HepG2 (cell line): ENCODE data around the gene HDAC3. TPM values are rescaled to one million over a fixed set of nuclear protein-coding genes. Genes with fewer than 3 reads are reported as not detected.

Experiments used
- ARNTL ChIP-seq: sonication (generic); formaldehyde crosslinking; IDR thresholded peaks from 2 replicates; pipeline ENCODE4 v1.4.0; 2020; ENCODE audit warnings: mild to moderate bottlenecking, missing genetic modification reagents
- KLF16 ChIP-seq, 2 experiments: sonication (generic) in 1 of 2; formaldehyde crosslinking in 1 of 2; IDR thresholded peaks; 2 replicates each; pipeline versions ENCODE4 v1.6.1 to v1.8.0; 2016 to 2023; ENCODE audit warnings: missing genetic modification reagents in 2 of 2, missing compliant biosample characterization in 1 of 2
- SATB2 ChIP-seq: sonication (generic); formaldehyde crosslinking; IDR thresholded peaks from 2 replicates; pipeline ENCODE4 v1.5.0; 2020; ENCODE audit warnings: missing genetic modification reagents
- SOX6 ChIP-seq, 2 experiments: fragments of 450-650 bp in 1 of 2; sonication (generic) in 1 of 2; formaldehyde crosslinking in 1 of 2; IDR thresholded peaks; 2 replicates each; pipeline versions ENCODE4 v1.4.0 to v1.6.1; 2017 to 2020; ENCODE audit warnings: antibody characterized with exemption in 1 of 2, mild to moderate bottlenecking in 1 of 2, missing genetic modification reagents in 1 of 2
- TOPORS ChIP-seq: sonication (generic); formaldehyde crosslinking; IDR thresholded peaks from 2 replicates; pipeline ENCODE4 v1.8.0; 2023; ENCODE audit warnings: mild to moderate bottlenecking, missing genetic modification reagents
- ZEB1 ChIP-seq: IDR thresholded peaks from 2 replicates; pipeline ENCODE4 v1.6.1; 2012; ENCODE audit warnings: mild to moderate bottlenecking, low read depth, inconsistent platforms; ENCODE audit not compliant: insufficient replicate concordance
- ZNF101 ChIP-seq: sonication (generic); formaldehyde crosslinking; IDR thresholded peaks from 2 replicates; pipeline ENCODE4 v1.4.0; 2020; ENCODE audit warnings: mild to moderate bottlenecking, low read depth, missing genetic modification reagents, borderline replicate concordance
- ZNF124 ChIP-seq: sonication (generic); formaldehyde crosslinking; IDR thresholded peaks from 2 replicates; pipeline ENCODE4 v1.4.0; 2020; ENCODE audit warnings: missing genetic modification reagents
- ZNF253 ChIP-seq: sonication (generic); formaldehyde crosslinking; IDR thresholded peaks from 2 replicates; pipeline ENCODE4 v1.8.0; 2022; ENCODE audit warnings: mild to moderate bottlenecking, missing genetic modification reagents, borderline replicate concordance
- ZNF326 ChIP-seq: sonication (generic); formaldehyde crosslinking; IDR thresholded peaks from 2 replicates; pipeline ENCODE4 v1.4.0; 2020; ENCODE audit warnings: missing genetic modification reagents, borderline replicate concordance
- ZNF891 ChIP-seq: sonication (generic); formaldehyde crosslinking; IDR thresholded peaks from 2 replicates; pipeline ENCODE4 v1.5.0; 2020; ENCODE audit warnings: mild to moderate bottlenecking, missing genetic modification reagents
- ZSCAN12 ChIP-seq: sonication (generic); formaldehyde crosslinking; IDR thresholded peaks from 2 replicates; pipeline ENCODE4 v1.9.0; 2021; ENCODE audit warnings: mild to moderate bottlenecking, missing genetic modification reagents
- polyA plus RNA-seq, 8 experiments: library from polyadenylated mRNA; depleted of rRNA in 3 of 8; stranded (reverse) in 7 of 8; unstranded in 1 of 8; fragments of >200 nt; fragmentation: Illumina TruSeq in 4 of 8; extraction: Trizol in 4 of 8; gene quantifications; 2 replicates each; pipeline versions ENCODE4 v1.2.1 to v1.2.3, GENCODE V29; 2011 to 2016; ENCODE audit warnings: low read depth in 4 of 8, missing spikeins in 1 of 8, mixed read lengths in 1 of 8; ENCODE audit not compliant: insufficient read depth in 1 of 8
- total RNA-seq, 5 experiments: library from RNA; depleted of rRNA; stranded (reverse); fragments of >200 nt; fragmentation: Illumina TruSeq; extraction: Trizol; gene quantifications; 2 replicates each; pipeline ENCODE4 v1.2.3, GENCODE V29; 2016; ENCODE audit warnings: low read depth in 1 of 5
- TF ChIP-seq, protein P1 (sequence below): sonication (generic); formaldehyde crosslinking; IDR thresholded peaks from one replicate; pipeline ENCODE4 v1.5.1; 2020; ENCODE audit warnings: mild to moderate bottlenecking, missing genetic modification reagents; ENCODE audit errors: not compliant biosample characterization
- TF ChIP-seq, protein P2 (sequence below): sonication (generic); formaldehyde crosslinking; conservative IDR thresholded peaks from 2 replicates; pipeline ENCODE4 v1.8.0; 2022; ENCODE audit warnings: low read depth, missing genetic modification reagents
- TF ChIP-seq, protein P3 (sequence below): sonication (generic); formaldehyde crosslinking; IDR thresholded peaks from 2 replicates; pipeline ENCODE4 v1.5.1; 2020; ENCODE audit warnings: mild to moderate bottlenecking, missing genetic modification reagents, borderline replicate concordance

The HDAC3 gene
- total and polyA plus RNA-seq, 2 of the 13 experiments (the other 11 are each of a cell fraction or from before 2014, with no cell fraction given), result 84.0 to 94.1 TPM

DNA sequence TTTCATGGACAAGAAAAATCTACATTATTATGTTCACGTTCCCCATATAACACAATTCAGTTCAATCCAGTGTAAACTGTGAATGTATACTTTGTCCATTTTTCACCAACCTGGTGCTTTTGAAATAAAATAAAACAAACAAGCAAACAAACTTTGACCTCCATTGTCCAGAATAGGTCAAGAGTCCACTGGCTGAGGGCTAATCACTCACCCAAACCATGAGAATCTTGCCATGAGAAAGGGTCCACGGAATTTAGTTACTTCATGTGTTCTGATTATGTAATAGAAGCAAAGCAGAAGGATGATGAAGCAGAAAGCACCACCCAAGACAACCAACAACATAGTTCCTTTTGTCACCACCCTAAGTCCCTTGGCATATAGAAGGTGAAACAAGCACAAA, 46.5 kb downstream of the HDAC3 start (continued):
- TF ChIP-seq, protein P1, sequence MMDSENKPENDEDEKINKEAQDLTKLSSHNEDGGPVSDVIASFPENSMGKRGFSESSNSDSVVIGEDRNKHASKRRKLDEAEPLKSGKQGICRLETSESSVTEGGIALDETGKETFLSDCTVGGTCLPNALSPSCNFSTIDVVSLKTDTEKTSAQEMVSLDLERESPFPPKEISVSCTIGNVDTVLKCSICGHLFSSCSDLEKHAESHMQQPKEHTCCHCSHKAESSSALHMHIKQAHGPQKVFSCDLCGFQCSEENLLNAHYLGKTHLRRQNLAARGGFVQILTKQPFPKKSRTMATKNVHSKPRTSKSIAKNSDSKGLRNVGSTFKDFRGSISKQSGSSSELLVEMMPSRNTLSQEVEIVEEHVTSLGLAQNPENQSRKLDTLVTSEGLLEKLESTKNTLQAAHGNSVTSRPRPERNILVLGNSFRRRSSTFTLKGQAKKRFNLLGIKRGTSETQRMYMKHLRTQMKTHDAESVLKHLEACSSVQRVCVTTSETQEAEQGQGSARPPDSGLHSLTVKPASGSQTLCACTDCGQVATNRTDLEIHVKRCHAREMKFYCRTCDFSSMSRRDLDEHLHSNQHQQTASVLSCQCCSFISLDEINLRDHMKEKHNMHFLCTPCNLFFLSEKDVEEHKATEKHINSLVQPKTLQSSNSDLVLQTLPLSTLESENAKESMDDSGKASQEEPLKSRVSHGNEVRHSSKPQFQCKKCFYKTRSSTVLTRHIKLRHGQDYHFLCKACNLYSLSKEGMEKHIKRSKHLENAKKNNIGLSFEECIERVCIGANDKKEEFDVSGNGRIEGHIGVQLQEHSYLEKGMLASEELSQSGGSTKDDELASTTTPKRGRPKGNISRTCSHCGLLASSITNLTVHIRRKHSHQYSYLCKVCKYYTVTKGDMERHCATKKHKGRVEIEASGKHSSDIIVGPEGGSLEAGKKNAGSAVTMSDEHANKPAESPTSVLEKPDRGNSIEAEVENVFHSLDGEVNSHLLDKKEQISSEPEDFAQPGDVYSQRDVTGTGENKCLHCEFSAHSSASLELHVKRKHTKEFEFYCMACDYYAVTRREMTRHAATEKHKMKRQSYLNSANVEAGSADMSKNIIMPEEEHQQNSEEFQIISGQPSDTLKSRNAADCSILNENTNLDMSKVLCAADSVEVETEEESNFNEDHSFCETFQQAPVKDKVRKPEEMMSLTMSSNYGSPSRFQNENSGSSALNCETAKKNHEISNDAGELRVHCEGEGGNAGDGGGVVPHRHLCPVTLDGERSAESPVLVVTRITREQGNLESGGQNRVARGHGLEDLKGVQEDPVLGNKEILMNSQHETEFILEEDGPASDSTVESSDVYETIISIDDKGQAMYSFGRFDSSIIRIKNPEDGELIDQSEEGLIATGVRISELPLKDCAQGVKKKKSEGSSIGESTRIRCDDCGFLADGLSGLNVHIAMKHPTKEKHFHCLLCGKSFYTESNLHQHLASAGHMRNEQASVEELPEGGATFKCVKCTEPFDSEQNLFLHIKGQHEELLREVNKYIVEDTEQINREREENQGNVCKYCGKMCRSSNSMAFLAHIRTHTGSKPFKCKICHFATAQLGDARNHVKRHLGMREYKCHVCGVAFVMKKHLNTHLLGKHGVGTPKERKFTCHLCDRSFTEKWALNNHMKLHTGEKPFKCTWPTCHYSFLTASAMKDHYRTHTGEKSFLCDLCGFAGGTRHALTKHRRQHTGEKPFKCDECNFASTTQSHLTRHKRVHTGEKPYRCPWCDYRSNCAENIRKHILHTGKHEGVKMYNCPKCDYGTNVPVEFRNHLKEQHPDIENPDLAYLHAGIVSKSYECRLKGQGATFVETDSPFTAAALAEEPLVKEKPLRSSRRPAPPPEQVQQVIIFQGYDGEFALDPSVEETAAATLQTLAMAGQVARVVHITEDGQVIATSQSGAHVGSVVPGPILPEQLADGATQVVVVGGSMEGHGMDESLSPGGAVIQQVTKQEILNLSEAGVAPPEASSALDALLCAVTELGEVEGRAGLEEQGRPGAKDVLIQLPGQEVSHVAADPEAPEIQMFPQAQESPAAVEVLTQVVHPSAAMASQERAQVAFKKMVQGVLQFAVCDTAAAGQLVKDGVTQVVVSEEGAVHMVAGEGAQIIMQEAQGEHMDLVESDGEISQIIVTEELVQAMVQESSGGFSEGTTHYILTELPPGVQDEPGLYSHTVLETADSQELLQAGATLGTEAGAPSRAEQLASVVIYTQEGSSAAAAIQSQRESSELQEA, result no peak
- TF ChIP-seq ZNF253 (CRISPR knock-in tag) (no peak), ZNF124 (CRISPR knock-in tag) (no peak), SOX6 (IDR thresholded peaks at IDR 0.05) (no peak), SOX6 (CRISPR knock-in tag; IDR thresholded peaks at IDR 0.05) (peak; percentile 98), ZNF326 (CRISPR knock-in tag) (no peak), ZNF891 (CRISPR knock-in tag) (no peak), ZSCAN12 (CRISPR knock-in tag) (no peak), KLF16 (CRISPR knock-in tag; IDR thresholded peaks at IDR 0.05) (no peak; a peak in 1 of 4 replicates), SATB2 (CRISPR knock-in tag) (no peak), TOPORS (CRISPR knock-in tag) (no peak), ZNF101 (CRISPR knock-in tag) (no peak), ZEB1 (no peak), ARNTL (CRISPR knock-in tag) (no peak)
- TF ChIP-seq, protein P2, sequence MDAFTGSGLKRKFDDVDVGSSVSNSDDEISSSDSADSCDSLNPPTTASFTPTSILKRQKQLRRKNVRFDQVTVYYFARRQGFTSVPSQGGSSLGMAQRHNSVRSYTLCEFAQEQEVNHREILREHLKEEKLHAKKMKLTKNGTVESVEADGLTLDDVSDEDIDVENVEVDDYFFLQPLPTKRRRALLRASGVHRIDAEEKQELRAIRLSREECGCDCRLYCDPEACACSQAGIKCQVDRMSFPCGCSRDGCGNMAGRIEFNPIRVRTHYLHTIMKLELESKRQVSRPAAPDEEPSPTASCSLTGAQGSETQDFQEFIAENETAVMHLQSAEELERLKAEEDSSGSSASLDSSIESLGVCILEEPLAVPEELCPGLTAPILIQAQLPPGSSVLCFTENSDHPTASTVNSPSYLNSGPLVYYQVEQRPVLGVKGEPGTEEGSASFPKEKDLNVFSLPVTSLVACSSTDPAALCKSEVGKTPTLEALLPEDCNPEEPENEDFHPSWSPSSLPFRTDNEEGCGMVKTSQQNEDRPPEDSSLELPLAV (CRISPR knock-in tag), result no peak
- TF ChIP-seq, protein P3, sequence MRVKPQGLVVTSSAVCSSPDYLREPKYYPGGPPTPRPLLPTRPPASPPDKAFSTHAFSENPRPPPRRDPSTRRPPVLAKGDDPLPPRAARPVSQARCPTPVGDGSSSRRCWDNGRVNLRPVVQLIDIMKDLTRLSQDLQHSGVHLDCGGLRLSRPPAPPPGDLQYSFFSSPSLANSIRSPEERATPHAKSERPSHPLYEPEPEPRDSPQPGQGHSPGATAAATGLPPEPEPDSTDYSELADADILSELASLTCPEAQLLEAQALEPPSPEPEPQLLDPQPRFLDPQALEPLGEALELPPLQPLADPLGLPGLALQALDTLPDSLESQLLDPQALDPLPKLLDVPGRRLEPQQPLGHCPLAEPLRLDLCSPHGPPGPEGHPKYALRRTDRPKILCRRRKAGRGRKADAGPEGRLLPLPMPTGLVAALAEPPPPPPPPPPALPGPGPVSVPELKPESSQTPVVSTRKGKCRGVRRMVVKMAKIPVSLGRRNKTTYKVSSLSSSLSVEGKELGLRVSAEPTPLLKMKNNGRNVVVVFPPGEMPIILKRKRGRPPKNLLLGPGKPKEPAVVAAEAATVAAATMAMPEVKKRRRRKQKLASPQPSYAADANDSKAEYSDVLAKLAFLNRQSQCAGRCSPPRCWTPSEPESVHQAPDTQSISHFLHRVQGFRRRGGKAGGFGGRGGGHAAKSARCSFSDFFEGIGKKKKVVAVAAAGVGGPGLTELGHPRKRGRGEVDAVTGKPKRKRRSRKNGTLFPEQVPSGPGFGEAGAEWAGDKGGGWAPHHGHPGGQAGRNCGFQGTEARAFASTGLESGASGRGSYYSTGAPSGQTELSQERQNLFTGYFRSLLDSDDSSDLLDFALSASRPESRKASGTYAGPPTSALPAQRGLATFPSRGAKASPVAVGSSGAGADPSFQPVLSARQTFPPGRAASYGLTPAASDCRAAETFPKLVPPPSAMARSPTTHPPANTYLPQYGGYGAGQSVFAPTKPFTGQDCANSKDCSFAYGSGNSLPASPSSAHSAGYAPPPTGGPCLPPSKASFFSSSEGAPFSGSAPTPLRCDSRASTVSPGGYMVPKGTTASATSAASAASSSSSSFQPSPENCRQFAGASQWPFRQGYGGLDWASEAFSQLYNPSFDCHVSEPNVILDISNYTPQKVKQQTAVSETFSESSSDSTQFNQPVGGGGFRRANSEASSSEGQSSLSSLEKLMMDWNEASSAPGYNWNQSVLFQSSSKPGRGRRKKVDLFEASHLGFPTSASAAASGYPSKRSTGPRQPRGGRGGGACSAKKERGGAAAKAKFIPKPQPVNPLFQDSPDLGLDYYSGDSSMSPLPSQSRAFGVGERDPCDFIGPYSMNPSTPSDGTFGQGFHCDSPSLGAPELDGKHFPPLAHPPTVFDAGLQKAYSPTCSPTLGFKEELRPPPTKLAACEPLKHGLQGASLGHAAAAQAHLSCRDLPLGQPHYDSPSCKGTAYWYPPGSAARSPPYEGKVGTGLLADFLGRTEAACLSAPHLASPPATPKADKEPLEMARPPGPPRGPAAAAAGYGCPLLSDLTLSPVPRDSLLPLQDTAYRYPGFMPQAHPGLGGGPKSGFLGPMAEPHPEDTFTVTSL, result peak; percentile 92; the same call in 1 of the 2 replicates
